Activated naive CD4-positive, alpha-beta T cell treated with anti-CD3 and anti-CD28 coated beads, Interleukin-2, amount 50 U/mL, for 72 hours (primary cell): ENCODE data around the gene CHPF. TPM values are rescaled to one million over a fixed set of nuclear protein-coding genes. Genes with fewer than 3 reads are reported as not detected.

Experiments
- ATAC-seq, 2 donors: fragments of 150-1000 bp; cut with Tn5 transposase; 2 replicates each; pipeline ENCODE4 v1.10.0; 2021; ENCODE audit warnings: mild to moderate bottlenecking in 2 of 2, moderate library complexity in 2 of 2
- DNase-seq, 2 donors: peaks; one replicate each; pipeline ENCODE4 v3.0.0; 2021 to 2022; ENCODE audit warnings: low spot score in 2 of 2
- H3K27ac Mint-ChIP-seq, 2 donors: one replicate each; pipeline ENCODE4 v1.8.0; 2022; ENCODE audit warnings: mild to moderate bottlenecking in 2 of 2, mixed read lengths in 2 of 2
- H3K36me3 Mint-ChIP-seq, 2 donors: one replicate each; pipeline ENCODE4 v1.8.0; 2022; ENCODE audit warnings: mixed read lengths in 2 of 2
- H3K9me3 Mint-ChIP-seq, 2 donors: one replicate each; pipeline ENCODE4 v1.8.0; 2022; ENCODE audit warnings: mixed read lengths in 2 of 2
- total RNA-seq, 2 donors: library from RNA; stranded (reverse); gene quantifications; one replicate each; pipeline ENCODE4 v1.2.3, GENCODE V29; 2022

CHPF gene
- total RNA-seq, 2 donors from 2014 or later = 13.2 to 16.7 TPM

DNA sequence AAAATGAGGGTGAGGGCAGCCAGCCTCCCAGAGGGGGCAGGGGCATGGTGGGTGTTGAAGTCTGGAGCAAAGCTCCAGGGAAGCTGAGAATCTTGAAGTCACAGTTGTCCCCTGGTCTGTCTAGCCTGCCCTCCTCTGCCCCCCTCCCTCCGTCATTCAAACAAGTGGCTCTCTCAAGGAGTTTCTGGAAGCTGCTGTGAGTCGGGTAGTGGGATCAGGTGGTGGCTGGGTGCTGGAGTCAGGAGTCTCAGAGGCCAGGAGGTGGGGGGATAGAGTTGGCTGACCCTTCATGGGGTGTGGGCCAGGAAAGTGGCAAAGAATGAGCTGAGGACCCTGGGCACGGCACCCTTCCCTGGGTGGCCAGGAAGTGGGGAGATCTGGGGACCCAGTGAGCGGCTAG, 29.8 kb downstream of the CHPF start:
- no peaks in the 10 kb centered on the region for H3K36me3 Mint-ChIP-seq
- DNase-seq (no peak), ATAC-seq (no peak)
- no peaks in the 10 kb centered on the region for H3K9me3 Mint-ChIP-seq
- H3K27ac Mint-ChIP-seq = no peak overlapping the region

DNA sequence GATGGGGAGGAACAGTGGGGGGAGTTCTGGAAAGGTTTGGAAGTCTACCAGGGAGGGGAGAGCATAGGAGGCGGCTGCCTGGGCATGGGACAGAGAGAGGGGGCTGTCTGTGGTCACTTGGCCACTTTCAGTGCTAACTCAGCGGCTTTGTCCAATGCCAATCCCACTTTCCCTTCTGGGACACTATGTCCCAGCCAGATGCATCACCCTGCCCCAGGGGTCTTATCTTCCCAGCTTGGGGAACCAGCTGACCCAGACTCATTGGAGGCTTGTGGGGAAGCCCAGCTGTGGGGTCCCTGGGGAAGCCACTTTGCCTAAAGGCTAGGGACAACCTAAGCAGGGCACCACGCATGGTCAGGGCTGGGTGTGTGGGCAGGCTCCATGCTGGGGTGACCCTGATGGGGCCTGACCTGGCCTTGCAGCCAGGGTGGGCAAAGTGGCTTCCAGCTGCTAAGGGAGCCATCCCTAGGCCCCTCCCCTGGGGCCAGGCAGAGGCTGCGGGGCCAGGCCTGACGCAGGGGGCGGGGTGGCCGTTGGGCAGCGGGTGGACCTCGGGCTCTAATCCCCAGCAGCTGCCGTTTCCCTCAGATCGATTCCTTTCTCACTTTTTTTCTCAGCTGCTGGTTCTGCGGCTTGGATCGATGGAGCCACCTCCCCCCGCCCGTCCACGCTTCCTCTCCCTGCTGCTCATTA, 30.9 kb downstream of the CHPF start:
- no peak for DNase-seq
- Mint-ChIP-seq H3K27ac (no peak overlapping the region), H3K9me3 (no peaks in the 10 kb centered on the region), H3K36me3 (no peaks in the 10 kb centered on the region)
- ATAC-seq = no peak

DNA sequence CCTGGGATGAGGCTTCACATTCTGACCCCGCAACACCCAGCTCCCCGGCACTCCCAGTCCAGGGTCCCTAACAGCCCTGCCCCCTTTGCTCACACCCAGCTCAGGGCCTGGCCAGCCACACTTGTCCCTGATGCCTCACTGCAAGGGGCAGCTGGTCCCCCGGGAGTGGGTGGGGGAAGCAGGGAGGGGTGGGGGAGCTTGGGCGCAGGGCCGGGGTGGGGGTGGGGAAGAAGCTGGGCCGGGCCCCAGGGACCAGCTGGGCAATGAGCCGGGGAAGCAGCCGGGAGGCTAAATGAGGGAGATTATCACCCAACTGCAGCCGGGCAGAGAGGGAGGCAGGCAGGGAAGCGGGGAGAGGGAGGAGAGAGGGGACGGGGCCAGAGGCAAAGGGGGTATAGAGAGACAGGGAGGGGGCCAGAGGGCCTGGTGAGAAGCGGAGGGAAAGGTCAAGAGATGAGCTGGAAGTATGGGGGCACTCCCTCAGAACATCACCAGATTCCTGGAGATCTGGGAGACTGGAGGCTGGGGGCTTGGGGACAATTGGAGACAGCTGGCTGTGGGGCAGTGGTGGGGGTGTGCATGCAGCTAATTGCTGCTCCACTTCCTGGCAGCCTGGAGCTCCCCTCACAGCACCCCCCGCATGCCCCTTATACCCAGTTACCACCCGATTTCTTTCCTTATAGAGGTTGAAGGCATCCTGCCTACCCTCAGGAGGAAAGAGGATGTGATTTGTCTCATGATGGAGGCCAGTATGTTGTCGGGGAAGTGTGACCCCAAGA, 31.9 kb downstream of the CHPF start:
- no peaks in the 10 kb centered on the region for H3K36me3 Mint-ChIP-seq
- no peak for DNase-seq
- ATAC-seq = no peak
- H3K27ac Mint-ChIP-seq = no peak overlapping the region
- no peaks in the 10 kb centered on the region for H3K9me3 Mint-ChIP-seq

DNA sequence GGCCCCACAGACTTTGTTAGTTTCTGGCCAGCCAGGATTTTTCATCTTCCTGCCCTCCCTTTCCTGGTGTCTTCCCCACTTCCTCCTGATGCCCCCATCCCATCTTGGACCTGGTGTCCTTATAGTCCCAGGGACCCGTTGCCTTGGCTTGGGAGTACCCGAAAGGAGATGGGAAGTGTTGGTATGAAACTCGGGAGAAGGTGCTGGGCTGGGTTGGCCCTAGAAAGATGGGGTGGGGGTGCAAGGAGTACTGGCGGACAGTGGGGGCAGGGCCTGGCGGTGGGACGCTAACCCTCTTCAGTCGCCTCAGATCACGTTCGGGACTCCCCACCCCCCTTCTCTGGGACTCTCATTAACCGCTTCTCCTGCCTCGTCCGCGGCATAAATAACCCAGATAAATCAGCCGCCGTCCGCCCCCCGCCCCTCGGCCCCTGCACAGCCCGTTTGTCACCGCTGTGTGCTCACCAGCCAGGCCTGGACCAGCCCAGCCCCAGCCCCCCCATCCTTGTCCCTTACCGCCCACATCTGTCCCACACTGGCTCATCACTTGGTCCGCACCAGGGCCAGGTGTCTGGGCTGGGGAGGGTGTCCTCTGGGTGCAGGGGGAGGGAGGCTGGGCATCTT, 33.0 kb downstream of the CHPF start:
- H3K36me3 Mint-ChIP-seq = no peaks in the 10 kb centered on the region
- no peak for DNase-seq
- no peak overlapping the region for H3K27ac Mint-ChIP-seq
- H3K9me3 Mint-ChIP-seq = no peaks in the 10 kb centered on the region
- ATAC-seq = no peak

DNA sequence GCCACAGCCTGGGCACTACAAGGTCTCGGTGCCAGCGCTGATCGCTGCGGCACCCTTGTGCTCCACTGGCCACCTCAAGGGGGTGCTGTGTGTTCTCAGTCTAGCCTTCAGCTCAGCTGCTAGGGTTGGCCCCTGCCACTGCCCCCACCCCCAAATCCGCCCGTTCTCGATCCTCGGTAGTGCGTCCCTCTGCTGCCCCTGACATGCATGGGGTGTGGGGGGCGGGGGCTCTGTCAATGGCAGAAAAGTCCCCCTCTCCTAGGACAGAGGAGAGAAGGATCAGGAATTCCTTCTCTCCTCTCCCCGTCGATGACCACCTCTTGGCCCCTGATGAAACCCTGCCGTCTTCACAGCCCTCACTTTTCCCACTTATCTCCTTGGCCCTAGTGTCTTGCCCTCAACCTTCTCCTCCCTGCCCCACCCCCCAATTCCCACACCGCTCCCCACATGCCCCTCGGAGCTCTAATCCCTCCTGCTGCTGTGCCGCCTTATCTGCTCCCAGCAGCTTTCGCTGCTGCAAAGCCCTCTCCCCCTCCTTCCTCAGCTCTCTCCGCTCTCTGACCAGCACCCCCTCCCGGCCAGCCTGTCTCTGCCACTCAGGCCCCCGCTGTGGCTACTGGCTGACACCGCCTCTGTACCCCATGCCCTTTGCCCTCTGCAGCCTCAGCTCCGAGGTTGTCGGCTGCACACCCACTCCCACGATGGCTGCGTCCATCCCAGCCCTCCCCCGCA, 33.7 kb downstream of the CHPF start:
- H3K9me3 Mint-ChIP-seq = no peaks in the 10 kb centered on the region
- DNase-seq (peak in 1 of 2 donors; percentile 68), ATAC-seq (peak; percentile 77 to 89)
- H3K36me3 Mint-ChIP-seq = no peaks in the 10 kb centered on the region
- no peak overlapping the region for H3K27ac Mint-ChIP-seq

DNA sequence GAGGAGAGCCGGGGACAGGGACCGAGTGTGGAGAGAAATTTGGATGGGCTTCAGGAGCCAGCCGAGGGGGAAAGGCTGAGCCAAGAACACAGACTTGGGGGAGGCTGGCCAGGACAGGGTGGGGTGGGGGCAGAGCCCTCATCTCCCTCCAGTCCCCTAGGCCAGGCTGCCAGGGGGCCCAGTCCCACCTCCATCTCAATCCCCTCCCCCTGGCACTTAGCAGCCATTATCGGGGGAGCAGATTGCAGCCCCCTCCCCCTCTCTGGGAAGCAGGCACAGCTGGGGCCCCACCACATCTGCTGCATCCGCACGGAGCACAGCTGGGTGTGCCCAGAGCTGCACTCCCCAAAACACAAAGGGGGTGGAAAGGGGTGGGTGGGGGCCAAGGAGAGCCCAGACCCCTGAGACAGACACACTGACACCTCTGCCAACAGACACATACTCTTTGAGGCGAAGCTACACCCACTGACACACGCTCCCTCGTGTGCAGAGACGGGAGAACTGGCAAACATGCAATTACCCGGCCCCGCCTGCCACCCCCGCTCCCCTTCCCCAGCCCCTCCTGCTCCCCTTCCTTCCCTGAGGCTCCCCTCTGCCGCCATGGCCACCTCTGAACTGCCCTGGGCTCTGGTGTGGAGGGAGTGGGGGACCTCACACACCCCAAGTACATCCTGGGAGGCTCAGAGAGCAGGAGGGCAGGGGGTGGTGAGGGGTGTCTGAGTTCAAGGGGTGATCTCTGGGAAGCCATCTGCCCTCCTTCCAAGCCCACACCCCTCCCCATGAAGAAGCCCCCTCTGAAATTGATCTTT, 34.4 kb downstream of the CHPF start:
- H3K27ac Mint-ChIP-seq = no peak overlapping the region
- H3K36me3 Mint-ChIP-seq = no peaks in the 10 kb centered on the region
- no peaks in the 10 kb centered on the region for H3K9me3 Mint-ChIP-seq
- no peak for DNase-seq
- peak; percentile 42 to 51 for ATAC-seq

DNA sequence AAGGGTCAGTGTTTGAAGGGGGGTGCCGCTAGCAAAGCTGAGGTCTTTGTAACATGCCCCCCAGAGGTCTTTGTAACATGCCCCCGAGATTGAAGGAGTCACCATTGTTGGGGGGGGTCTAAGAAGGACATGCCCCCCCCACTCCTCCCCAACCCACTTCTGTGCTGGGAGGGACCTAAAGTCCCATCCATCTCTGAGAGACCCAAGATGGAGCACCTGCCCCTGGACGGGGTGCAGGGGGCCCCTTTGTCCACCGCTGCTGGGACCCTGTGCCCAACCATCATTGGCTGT, 35.2 kb downstream of the CHPF start:
- Mint-ChIP-seq H3K27ac (no peak overlapping the region), H3K9me3 (no peaks in the 10 kb centered on the region), H3K36me3 (no peaks in the 10 kb centered on the region)
- DNase-seq (no peak), ATAC-seq (no peak)

DNA sequence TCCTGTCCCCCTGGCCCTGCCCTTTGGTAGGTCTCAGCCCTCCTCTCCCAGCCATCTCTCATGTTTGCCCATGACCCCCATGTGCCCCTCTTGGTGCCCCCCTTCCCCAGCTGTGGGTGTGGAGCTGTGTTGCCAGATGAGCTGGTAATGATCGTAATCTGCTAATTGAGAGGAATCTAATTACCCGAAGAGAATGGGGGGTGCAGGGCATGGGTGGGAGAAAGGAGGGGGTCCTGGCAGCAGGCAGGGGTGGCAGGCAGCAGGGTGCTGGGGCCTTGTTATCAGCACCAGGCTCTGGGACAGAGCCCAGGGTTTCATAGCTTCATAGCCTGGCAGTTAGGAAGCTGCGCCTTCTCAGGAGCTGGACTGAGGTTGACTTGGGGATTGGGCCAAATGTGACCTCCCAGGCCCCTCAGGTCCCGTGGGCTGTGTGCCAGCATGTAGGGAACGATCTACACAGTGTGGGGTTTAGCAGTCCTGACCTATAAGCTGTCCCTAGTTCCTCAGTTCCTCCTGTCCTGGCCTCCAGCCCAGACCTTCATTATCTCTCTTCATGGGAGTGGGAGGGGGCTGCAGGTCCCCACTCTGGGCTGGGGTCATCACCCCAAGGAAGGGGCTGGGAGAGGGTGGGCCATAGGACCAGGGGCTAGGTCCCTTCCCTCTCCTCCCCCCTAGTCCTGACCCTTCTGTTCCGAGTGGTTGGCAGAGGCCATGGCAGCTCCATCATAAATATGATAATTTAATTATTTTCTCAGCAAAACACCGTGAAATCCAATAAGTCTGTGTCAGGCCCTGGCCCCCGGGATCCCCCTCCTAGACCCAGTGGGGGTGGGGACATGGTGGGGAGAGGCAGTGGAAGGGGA, 35.8 kb downstream of the CHPF start:
- no peak overlapping the region for H3K27ac Mint-ChIP-seq
- H3K9me3 Mint-ChIP-seq = no peaks in the 10 kb centered on the region
- H3K36me3 Mint-ChIP-seq = no peaks in the 10 kb centered on the region
- ATAC-seq (no peak), DNase-seq (no peak)

DNA sequence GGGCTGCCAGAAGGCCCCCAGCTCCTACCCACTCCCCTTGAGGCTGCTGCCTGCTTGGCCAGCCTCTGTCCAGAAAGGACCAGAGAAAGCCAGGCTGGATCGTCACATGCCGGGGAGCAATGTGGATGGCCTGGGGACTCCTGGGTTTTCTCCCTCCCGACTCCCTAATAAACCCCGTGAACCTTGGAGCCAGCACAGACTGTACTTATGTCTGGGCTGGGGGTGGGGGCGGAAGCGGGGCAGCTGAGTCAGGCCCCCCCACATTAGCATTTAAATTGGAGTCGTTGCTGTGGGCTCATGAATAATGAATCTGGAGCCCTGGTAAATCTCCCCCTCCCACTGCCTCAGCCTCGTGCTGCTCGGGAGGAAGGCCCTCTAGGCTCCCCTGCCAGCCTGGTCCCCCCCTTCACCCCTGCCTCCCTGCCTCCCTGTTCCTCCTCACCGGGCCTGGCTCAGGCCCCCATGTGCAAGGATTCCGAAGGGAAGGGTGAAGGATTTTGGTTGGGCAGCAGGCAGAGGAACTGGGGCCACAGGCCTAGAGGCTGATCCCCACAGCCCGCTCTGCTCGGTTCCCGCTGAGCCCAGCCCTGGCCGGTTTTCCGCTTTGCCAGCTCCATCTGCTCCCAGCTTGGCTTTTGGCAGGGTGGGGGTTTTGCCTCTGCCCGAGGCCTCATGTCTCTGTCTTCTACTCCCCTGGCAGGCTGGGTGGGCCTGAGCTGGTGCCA, 36.6 kb downstream of the CHPF start:
- Mint-ChIP-seq H3K36me3 (no peaks in the 10 kb centered on the region), H3K9me3 (no peaks in the 10 kb centered on the region), H3K27ac (no peak overlapping the region)
- no peak for ATAC-seq
- no peak for DNase-seq

DNA sequence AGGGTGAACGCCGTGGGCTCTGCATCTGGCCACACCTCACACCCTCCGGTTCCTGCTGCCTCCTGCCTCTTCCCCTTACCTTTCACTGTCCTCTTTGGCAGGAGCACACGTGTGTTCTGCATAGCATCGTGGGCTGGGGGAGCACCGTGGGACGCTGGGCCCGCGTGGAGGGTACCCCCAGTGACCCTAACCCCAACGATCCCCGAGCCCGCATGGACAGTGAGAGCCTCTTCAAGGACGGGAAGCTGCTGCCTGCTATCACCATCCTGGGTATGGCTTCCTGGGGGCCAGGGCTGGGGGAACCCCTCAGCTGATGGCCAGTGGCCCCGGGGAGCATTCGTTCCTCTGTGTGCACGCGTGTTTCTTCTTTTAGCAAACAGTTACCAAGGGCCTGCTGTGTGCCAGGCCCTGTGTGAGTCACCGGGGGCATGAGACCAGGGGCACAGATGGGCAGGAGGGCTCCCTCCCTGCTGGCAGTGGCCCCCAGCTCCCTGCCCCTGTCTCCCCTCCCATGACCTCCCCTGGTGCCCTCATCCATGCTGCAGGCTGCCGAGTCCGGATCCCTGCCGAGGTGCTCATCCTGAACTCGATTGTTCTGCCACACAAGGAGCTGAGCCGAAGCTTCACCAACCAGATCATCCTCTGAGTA, 37.3 kb downstream of the CHPF start:
- no peak for ATAC-seq
- H3K27ac Mint-ChIP-seq = no peak overlapping the region
- H3K36me3 Mint-ChIP-seq = no peaks in the 10 kb centered on the region
- no peaks in the 10 kb centered on the region for H3K9me3 Mint-ChIP-seq
- DNase-seq = no peak

DNA sequence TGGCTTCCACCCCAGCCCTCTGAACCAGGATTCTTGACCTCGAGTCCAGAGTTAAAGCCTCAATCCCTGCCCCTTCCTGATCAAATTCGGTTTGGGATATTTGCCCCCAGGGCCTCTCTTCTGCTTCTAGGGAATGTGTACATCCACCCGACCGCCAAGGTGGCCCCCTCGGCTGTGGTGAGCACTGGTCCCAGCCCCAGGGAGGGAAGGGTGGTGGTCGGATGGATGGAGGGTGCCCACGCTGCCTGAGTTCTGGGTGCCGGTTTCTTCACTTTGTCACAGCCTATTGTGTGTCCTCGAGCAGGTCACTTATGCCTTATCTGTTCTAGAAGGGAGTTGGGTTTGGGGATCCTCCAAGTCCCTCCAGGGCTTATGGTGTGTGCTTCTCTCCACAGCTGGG, 38.0 kb downstream of the CHPF start:
- DNase-seq = no peak
- Mint-ChIP-seq H3K27ac (no peak overlapping the region), H3K36me3 (no peaks in the 10 kb centered on the region), H3K9me3 (no peaks in the 10 kb centered on the region)
- no peak for ATAC-seq

DNA sequence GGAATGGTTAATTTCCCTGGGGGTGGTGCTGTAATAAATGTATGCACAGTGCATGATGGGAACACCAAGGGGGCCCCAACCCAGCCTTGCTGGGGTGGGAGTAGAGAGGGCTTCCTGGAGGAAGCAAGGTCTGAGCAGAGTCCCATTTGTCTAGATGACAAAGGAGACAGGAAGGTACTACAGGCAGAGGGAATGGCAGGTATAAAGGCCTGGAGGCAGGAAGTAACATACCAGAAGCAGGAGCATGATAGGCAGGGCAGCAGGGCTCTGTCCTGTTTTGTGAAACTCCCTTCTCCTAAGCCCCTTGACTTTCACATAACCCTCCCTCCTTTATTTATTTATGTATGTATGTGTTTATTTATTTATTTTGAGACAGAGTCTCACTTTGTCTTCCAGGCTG, 41.0 kb downstream of the CHPF start:
- peaks cover 9 to 19% of the 10 kb centered on the region in 2 donors for H3K36me3 Mint-ChIP-seq
- H3K27ac Mint-ChIP-seq = peak overlapping the region in 1 of 2 donors; percentile 40
- DNase-seq (no peak), ATAC-seq (no peak)
- H3K9me3 Mint-ChIP-seq = no peaks in the 10 kb centered on the region

DNA sequence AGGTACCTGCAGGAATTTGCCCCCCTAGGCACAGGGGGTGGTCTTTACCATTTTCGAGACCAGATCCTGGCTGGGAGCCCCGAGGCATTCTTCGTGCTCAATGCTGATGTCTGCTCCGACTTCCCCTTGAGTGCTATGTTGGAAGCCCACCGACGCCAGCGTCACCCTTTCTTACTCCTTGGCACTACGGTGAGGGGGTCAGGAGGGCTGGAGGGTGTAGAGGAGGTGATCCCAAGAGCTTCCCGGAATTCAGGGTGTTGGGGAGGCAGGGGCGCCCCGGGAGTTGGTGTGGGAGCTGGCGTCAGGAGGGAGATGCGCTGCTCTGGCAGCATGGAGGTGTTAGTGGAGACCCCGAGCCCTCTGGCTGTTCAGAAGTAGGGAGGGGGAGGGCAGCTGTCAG, 41.8 kb downstream of the CHPF start:
- ATAC-seq = no peak
- no peaks in the 10 kb centered on the region for H3K9me3 Mint-ChIP-seq

DNA sequence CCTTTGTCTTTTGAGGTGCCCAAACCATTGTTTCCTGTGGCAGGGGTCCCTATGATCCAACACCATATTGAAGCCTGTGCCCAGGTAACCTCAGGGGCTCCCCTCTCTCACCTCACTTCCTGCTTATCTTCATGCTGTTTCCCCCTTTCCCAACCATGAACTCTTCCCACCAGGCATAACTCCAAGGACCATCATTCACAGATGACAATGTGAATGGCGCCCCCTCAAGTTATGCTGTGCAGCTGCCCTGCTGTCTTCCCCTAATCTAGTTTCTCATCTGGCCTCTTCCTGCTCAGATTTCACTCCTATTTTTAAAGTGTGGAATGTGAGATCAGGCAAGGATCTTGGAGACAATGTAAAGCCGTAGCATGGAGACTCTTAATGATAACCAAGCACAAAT, 43.5 kb downstream of the CHPF start:
- no peak for ATAC-seq
- peak overlapping the region in 1 of 2 donors; percentile 90 for H3K27ac Mint-ChIP-seq
- no peaks in the 10 kb centered on the region for H3K9me3 Mint-ChIP-seq
- H3K36me3 Mint-ChIP-seq = peaks cover 9 to 19% of the 10 kb centered on the region in 2 donors
- DNase-seq = no peak

More for the DNA sequence above, 41.8 kb downstream of the CHPF start:
- H3K36me3 Mint-ChIP-seq = peaks cover 9 to 19% of the 10 kb centered on the region in 2 donors
- no peak for DNase-seq
- peak overlapping the region in 1 of 2 donors; percentile 17 for H3K27ac Mint-ChIP-seq

DNA sequence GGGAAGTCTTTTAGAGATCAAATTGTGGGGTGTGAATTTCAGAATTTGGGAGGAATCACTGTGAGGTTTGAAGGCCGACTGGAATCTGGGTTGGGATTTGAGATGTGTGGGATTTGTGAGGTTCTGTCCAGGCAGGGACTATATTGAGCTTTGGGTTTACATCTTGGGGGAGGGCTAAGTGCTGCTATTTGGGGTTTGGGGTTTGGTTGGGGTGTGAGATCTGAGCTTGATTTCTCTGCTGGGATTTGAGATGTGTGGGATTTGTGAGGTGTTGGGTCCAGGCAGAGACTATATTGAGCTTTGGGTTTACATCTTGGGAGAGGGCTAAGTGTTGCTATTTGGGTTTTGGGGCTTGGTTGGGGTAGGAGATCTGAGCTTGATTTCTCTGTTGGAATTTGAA, 44.1 kb downstream of the CHPF start:
- DNase-seq (no peak), ATAC-seq (no peak)
- Mint-ChIP-seq H3K36me3 (peaks cover 9 to 19% of the 10 kb centered on the region in 2 donors), H3K27ac (peak overlapping the region; percentile 75 to 90), H3K9me3 (no peaks in the 10 kb centered on the region)
